Measurements from ENCODE around the gene SLC1A2.

SLC1A2 gene

DNA sequence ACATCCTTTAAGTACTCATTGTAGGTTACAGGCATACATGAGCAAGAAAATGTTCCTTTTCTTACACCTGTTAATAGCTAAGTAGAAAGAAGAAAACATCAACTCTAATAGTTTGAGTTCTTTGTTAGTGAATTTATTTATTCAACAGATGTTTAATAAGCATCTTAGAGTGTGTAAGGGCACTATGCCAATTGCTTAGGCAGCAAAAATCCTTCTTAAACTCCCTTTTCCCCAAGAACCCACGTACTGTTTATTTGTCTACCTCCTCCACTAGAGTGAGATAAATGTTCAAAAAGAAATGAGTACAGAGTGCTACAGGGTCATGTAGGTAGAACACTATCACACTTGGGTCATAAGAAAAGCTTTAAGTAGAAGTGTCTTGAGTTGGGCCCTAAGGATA lies 149.0 kb downstream of the SLC1A2 start:
- H3K4me3 ChIP-seq (ENCODE audit: low read length): no peak overlapping the region
- TF ChIP-seq, protein P1, sequence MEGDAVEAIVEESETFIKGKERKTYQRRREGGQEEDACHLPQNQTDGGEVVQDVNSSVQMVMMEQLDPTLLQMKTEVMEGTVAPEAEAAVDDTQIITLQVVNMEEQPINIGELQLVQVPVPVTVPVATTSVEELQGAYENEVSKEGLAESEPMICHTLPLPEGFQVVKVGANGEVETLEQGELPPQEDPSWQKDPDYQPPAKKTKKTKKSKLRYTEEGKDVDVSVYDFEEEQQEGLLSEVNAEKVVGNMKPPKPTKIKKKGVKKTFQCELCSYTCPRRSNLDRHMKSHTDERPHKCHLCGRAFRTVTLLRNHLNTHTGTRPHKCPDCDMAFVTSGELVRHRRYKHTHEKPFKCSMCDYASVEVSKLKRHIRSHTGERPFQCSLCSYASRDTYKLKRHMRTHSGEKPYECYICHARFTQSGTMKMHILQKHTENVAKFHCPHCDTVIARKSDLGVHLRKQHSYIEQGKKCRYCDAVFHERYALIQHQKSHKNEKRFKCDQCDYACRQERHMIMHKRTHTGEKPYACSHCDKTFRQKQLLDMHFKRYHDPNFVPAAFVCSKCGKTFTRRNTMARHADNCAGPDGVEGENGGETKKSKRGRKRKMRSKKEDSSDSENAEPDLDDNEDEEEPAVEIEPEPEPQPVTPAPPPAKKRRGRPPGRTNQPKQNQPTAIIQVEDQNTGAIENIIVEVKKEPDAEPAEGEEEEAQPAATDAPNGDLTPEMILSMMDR (conservative IDR thresholded peaks at IDR 0.05; ENCODE audit: low read depth, low read length): no peak
- no peak for DNase-seq (ENCODE audit: low read depth)

DNA sequence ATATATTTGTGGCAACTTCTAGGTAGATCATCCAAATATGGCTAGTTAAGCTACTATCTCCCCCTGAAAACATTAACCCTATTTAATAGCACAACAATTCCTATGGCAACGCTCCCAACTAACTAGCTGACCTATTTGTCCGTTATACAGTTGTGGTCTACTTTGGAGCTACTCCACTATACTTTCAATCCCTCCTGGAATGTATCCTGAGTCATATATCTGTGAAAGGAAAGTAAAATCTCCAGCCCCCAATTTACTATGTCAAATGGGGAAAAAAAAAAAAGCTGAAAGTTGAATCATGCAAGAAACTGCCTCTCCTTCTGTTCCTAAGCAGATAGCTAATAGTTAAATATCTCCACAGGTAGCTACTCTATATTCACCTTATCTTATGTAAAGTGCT lies 151.9 kb downstream of the SLC1A2 start:
- TF ChIP-seq, protein P1 (conservative IDR thresholded peaks at IDR 0.05; ENCODE audit: low read depth, low read length): no peak
- peak; percentile 81 for DNase-seq (ENCODE audit: low read depth)
- no peak overlapping the region for H3K4me3 ChIP-seq (ENCODE audit: low read length)

DNA sequence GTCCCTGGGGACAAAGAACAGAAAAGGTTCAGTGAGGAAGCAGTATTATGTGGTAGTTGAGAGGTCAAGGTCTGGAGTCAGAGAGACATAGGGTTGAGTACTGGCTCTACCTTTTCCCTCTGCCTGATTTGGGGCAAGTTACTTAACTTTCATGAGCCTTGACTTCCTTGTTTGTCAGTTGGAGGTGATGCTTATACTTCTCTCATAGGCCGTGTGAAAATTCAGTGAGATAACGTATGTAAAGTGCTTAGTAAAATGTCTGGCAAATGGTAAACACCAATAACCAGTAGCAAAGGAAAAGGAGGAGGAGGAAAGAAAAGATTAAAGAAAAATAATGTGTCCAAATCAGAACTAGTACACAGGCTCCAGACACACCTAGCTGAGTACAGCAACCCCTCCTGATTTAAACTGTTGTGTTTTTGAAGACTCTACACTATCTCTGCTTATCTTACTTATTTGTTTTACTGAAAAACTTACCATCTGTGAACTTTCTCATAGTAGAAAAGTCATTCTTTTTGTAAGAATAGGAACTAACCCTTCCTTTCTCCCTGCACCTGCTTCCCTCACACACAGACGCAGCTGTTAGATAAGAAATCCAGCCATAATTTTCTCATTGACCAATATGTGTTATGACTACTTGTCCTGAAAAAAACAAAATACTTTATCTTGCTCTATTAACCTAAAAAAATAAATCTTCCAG lies 153.5 kb downstream of the SLC1A2 start:
- DNase-seq (ENCODE audit: low read depth): no peak
- TF ChIP-seq, protein P1 (conservative IDR thresholded peaks at IDR 0.05; ENCODE audit: low read depth, low read length): no peak
- H3K4me3 ChIP-seq (ENCODE audit: low read length): no peak overlapping the region

DNA sequence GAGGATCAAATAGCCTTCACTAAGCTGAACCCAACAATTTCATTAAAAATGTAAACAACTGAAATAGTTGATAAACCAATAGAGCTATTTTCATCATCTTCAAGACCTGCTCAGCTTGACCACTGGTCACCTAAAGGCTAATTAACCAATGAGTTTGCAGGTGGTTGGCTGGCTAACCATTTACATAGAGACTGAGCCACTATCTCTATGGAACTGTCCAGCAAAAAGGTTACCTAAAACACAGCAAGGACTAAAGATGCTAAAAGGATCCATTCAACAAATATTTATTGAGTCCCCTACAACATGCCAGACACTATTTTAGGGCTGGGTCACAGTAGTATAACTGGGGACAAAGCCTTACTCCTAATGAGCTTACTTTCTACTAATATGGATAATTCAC lies 156.6 kb downstream of the SLC1A2 start:
- no peak overlapping the region for H3K4me3 ChIP-seq (ENCODE audit: low read length)
- TF ChIP-seq, protein P1 (conservative IDR thresholded peaks at IDR 0.05; ENCODE audit: low read depth, low read length): no peak
- DNase-seq (ENCODE audit: low read depth): no peak

DNA sequence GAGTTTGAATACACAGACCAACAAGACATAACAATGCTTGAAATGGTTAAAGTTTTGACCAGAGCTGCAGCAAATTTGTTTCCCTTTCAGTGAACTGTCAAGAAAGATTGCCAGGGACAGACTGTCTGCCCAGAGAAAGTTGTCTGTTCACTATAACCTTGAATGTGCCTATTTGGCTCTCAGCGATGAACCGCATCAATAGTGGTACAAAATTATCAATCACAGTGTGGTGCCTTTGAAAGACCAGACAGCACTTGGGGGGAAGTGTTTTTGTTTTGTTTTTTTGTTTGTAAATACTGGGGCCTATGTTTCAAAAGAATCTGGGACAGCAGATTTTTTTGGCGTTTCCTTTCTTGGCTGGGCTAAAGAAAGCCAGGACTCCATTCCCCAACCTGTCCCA lies 157.3 kb downstream of the SLC1A2 start:
- H3K4me3 ChIP-seq (ENCODE audit: low read length): no peak overlapping the region
- no peak for DNase-seq (ENCODE audit: low read depth)
- TF ChIP-seq, protein P1 (conservative IDR thresholded peaks at IDR 0.05; ENCODE audit: low read depth, low read length): no peak

DNA sequence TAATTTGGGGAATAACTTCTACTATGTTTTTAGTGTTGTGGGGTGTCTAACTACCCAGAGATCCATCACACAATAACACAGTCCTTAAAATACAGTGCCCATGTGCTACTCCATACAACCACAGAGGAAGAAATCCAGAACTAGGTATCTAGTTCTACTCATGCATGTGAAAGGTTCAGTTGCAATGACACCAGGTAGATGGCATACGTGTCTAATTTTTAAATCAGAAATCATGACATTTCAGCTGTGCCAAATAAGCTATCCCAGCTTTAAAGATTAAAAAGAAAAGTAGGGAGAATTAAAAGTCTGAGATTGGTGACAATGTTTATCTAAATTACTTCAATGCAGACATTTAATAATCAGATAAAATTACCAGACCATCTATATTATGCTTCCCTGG lies 158.2 kb downstream of the SLC1A2 start:
- TF ChIP-seq, protein P1 (conservative IDR thresholded peaks at IDR 0.05; ENCODE audit: low read depth, low read length): no peak
- DNase-seq (ENCODE audit: low read depth): no peak
- H3K4me3 ChIP-seq (ENCODE audit: low read length): no peak overlapping the region

DNA sequence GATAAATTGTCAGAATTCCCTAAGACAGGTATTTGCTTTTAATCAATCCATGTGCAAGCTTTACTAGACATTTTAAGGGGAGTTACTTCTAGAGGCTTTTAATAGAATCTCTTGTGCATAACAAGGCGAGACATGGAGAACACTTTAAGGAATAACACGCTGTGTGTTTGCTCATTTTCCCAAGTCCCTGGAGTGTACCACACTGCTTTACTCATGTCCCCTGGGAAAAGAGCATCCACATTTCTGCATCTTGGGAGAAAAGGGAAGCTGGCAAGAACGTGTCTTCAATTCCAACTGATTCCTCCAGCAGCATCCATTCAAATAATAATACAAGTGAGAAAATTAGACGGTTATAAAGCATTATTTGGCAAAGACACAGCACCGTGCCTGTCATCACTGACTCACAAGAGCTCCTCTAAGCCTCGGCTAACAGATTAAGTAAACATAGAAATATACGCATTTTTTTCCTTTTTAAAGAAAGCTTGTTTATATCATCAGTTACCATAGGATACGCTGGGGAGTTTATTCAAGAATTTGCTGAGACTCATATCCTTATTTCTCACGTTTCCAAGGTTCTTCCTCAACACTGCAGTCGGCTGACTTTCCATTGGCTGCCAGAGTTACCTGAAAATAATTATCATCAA lies 158.9 kb downstream of the SLC1A2 start:
- DNase-seq (ENCODE audit: low read depth): no peak
- TF ChIP-seq, protein P1 (conservative IDR thresholded peaks at IDR 0.05; ENCODE audit: low read depth, low read length): no peak

More for the DNA sequence above, 158.9 kb downstream of the SLC1A2 start:
- no peak overlapping the region for H3K4me3 ChIP-seq (ENCODE audit: low read length)
